ENCODE results near the gene SCN4A. TPM values are rescaled to one million over a fixed set of nuclear protein-coding genes. Genes with fewer than 3 reads are reported as not detected.

SCN4A gene
- total and polyA plus RNA-seq, 2 of the 13 experiments (the other 11 are each of a cell fraction or from before 2014, with no cell fraction given), result 0.02 to 0.03 TPM

DNA sequence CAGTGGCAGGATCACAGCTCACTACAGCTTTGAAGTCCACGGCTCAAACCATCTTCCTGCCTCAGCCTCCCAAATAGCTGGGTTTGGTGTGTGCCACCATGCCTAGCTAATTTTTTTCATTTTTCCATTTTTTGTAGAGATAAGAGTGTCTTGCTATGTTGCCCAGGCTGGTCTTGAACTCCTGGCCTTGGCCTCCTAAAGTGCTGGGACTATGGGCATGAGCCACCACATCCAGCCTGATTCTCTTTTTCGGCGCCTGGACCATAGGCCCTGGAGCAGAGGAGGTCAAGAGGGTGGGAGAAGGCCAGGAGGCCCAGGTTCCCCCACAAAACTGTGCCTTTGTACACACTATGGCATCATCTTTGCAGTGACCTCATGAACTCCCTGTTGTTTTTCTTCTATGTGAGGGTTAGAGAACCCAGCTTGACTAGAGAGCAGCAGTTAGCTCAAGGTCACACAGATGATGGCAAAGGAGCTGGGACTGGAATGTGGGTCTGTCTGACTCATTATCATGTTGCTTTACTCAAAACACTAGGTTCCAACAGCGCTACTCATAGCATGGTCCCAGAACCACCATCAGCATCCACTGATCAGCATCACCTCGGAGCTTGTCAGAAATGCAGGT lies 16.3 kb downstream of the SCN4A start (continued):
- TF ChIP-seq PHB2 (IDR thresholded peaks at IDR 0.05; ENCODE audit: partially characterized antibody) (no peak), NFYC (CRISPR knock-in tag; IDR thresholded peaks at IDR 0.05) (no peak), ZBTB3 (CRISPR knock-in tag; IDR thresholded peaks at IDR 0.05; ENCODE audit: borderline replicate concordance, low read depth) (no peak), ZBTB7A (CRISPR knock-in tag; IDR thresholded peaks at IDR 0.05) (no peak), HHEX (CRISPR knock-in tag; IDR thresholded peaks at IDR 0.05) (no peak), HNRNPLL (IDR thresholded peaks at IDR 0.05; ENCODE audit: low read depth, low read length, poor library complexity, severe bottlenecking) (no peak), ZNF530 (CRISPR knock-in tag; IDR thresholded peaks at IDR 0.05; ENCODE audit: low read depth) (no peak), ZNF333 (CRISPR knock-in tag; IDR thresholded peaks at IDR 0.05; ENCODE audit: borderline replicate concordance) (no peak), ZNF546 (CRISPR knock-in tag; conservative IDR thresholded peaks at IDR 0.05) (no peak), ETV6 (CRISPR knock-in tag; conservative IDR thresholded peaks at IDR 0.05) (no peak), ZFAT (CRISPR knock-in tag; conservative IDR thresholded peaks at IDR 0.05) (no peak), ZNF674 (CRISPR knock-in tag; IDR thresholded peaks at IDR 0.05; ENCODE audit: low read depth) (no peak), GZF1 (CRISPR knock-in tag; IDR thresholded peaks at IDR 0.05) (no peak), ZFY (CRISPR knock-in tag; IDR thresholded peaks at IDR 0.05) (no peak), ZNF136 (CRISPR knock-in tag; IDR thresholded peaks at IDR 0.05; ENCODE audit: low read depth) (no peak), EP300 (IDR thresholded peaks at IDR 0.05; ENCODE audit: low read depth in 2 of 2, low read length in 2 of 2) (peak in 1 of 2 experiments; percentile 49; a peak in 1 of 4 replicates), EP300 (CRISPR knock-in tag; IDR thresholded peaks at IDR 0.05; ENCODE audit: borderline replicate concordance) (no peak; the same call in 1 of the 2 replicates), KDM5B (CRISPR knock-in tag; IDR thresholded peaks at IDR 0.05; ENCODE audit: borderline replicate concordance) (no peak), ZNF251 (CRISPR knock-in tag; IDR thresholded peaks at IDR 0.05) (no peak), ZNF335 (CRISPR knock-in tag; IDR thresholded peaks at IDR 0.05) (no peak; the same call in 1 of the 2 replicates), XRCC5 (optimal IDR thresholded peaks at IDR 0.05; ENCODE audit: low read length) (peak; percentile 35), XBP1 (CRISPR knock-in tag; IDR thresholded peaks at IDR 0.05) (no peak), CBX5 (CRISPR knock-in tag; IDR thresholded peaks at IDR 0.05; ENCODE audit: borderline replicate concordance) (no peak; the same call in 1 of the 2 replicates)
- TF ChIP-seq, protein P1, sequence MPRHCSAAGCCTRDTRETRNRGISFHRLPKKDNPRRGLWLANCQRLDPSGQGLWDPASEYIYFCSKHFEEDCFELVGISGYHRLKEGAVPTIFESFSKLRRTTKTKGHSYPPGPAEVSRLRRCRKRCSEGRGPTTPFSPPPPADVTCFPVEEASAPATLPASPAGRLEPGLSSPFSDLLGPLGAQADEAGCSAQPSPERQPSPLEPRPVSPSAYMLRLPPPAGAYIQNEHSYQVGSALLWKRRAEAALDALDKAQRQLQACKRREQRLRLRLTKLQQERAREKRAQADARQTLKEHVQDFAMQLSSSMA (CRISPR knock-in tag; IDR thresholded peaks at IDR 0.05), result no peak
- TF ChIP-seq, protein P2, sequence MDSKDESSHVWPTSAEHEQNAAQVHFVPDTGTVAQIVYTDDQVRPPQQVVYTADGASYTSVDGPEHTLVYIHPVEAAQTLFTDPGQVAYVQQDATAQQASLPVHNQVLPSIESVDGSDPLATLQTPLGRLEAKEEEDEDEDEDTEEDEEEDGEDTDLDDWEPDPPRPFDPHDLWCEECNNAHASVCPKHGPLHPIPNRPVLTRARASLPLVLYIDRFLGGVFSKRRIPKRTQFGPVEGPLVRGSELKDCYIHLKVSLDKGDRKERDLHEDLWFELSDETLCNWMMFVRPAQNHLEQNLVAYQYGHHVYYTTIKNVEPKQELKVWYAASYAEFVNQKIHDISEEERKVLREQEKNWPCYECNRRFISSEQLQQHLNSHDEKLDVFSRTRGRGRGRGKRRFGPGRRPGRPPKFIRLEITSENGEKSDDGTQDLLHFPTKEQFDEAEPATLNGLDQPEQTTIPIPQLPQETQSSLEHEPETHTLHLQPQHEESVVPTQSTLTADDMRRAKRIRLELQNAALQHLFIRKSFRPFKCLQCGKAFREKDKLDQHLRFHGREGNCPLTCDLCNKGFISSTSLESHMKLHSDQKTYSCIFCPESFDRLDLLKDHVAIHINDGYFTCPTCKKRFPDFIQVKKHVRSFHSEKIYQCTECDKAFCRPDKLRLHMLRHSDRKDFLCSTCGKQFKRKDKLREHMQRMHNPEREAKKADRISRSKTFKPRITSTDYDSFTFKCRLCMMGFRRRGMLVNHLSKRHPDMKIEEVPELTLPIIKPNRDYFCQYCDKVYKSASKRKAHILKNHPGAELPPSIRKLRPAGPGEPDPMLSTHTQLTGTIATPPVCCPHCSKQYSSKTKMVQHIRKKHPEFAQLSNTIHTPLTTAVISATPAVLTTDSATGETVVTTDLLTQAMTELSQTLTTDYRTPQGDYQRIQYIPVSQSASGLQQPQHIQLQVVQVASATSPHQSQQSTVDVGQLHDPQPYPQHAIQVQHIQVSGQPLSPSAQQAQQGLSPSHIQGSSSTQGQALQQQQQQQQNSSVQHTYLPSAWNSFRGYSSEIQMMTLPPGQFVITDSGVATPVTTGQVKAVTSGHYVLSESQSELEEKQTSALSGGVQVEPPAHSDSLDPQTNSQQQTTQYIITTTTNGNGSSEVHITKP (CRISPR knock-in tag; IDR thresholded peaks at IDR 0.05; ENCODE audit: low read depth), result no peak
- TF ChIP-seq, protein P3, sequence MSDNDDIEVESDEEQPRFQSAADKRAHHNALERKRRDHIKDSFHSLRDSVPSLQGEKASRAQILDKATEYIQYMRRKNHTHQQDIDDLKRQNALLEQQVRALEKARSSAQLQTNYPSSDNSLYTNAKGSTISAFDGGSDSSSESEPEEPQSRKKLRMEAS (IDR thresholded peaks at IDR 0.05), result no peak
- TF ChIP-seq, protein P4, sequence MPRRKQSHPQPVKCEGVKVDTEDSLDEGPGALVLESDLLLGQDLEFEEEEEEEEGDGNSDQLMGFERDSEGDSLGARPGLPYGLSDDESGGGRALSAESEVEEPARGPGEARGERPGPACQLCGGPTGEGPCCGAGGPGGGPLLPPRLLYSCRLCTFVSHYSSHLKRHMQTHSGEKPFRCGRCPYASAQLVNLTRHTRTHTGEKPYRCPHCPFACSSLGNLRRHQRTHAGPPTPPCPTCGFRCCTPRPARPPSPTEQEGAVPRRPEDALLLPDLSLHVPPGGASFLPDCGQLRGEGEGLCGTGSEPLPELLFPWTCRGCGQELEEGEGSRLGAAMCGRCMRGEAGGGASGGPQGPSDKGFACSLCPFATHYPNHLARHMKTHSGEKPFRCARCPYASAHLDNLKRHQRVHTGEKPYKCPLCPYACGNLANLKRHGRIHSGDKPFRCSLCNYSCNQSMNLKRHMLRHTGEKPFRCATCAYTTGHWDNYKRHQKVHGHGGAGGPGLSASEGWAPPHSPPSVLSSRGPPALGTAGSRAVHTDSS (CRISPR knock-in tag; conservative IDR thresholded peaks at IDR 0.05), result no peak

Data from HepG2 (cell line).